Measurements from ENCODE around the gene SUCO.

The SUCO gene

DNA sequence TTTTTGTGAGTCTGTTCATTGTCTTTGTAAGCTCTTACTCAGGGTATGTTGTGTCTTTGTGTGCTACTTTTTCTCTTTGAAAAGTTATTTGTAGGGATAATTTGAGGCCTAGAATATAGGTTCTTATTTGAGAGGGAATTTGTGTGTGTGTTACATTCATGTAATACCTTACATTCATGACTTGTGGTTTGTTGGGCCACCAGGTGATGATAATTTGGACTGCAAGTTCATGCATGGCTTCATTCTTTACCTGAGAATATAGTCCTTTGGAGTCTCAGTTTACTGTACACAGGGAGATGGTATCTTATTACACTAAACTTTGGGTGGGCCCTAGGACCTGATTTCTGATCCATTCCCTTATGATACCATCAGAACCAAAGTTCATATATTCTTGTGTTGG is 74.2 kb downstream of the SUCO start:
- Mint-ChIP-seq H3K4me1 (peaks cover 13% of the 10 kb centered on the region), H3K36me3 (ENCODE audit: low read depth) (peaks cover 62% of the 10 kb centered on the region), H3K27me3 (ENCODE audit: low read depth) (no peaks in the 10 kb centered on the region), H3K9me3 (no peaks in the 10 kb centered on the region), H3K4me3 (no peak overlapping the region), H3K27ac (peak overlapping the region in 1 of 3 experiments; percentile 2)
- TF ChIP-seq CTCF (IDR thresholded peaks at IDR 0.05; ENCODE audit: unreplicated experiment in 3 of 3): no peak

GRCh38 chr1:172608098-172608601 is 75.2 kb downstream of the SUCO start:
- Mint-ChIP-seq H3K36me3 (ENCODE audit: low read depth) (peaks cover 58% of the 10 kb centered on the region), H3K27me3 (ENCODE audit: low read depth) (no peaks in the 10 kb centered on the region), H3K4me3 (no peak overlapping the region), H3K27ac (peak overlapping the region in 1 of 3 experiments; percentile 80), H3K9me3 (no peaks in the 10 kb centered on the region), H3K4me1 (peaks cover 13% of the 10 kb centered on the region)
- no peak for TF ChIP-seq CTCF (IDR thresholded peaks at IDR 0.05; ENCODE audit: unreplicated experiment in 3 of 3)

- Mint-ChIP-seq H3K27me3 (ENCODE audit: low read depth) (no peaks in the 10 kb centered on the region), H3K4me3 (no peak overlapping the region), H3K9me3 (no peaks in the 10 kb centered on the region), H3K4me1 (peaks cover 11% of the 10 kb centered on the region), H3K27ac (no peak overlapping the region), H3K36me3 (ENCODE audit: low read depth) (peaks cover 50% of the 10 kb centered on the region)
- TF ChIP-seq CTCF (IDR thresholded peaks at IDR 0.05; ENCODE audit: unreplicated experiment in 3 of 3): peak in 2 of 3 experiments; percentile 11 to 31
Observed at GRCh38 chr1:172609528-172609927, 76.6 kb downstream of the SUCO start.

DNA sequence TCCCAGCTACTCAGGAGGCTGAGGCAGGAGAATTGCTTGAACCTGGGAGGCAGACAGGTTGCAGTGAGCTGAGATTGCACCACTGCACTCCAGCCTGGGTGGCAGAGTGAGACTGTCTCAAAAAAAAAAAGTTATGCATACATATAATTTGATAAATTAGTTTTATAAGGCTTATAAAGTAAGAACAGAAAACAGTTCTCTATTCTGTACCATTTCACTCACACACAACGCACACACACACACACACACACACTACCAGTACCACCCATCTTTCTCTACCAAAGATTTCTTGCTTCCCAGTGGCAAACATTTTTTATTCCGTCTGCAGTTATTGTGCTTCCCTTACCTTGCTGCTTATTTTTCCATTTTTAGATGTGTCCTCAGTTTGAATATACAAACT is 79.5 kb downstream of the SUCO start:
- Mint-ChIP-seq H3K36me3 (ENCODE audit: low read depth) (peaks cover 31% of the 10 kb centered on the region), H3K27ac (no peak overlapping the region), H3K27me3 (ENCODE audit: low read depth) (no peaks in the 10 kb centered on the region), H3K9me3 (peaks cover 12% of the 10 kb centered on the region), H3K4me3 (no peak overlapping the region), H3K4me1 (peaks cover 8% of the 10 kb centered on the region)
- TF ChIP-seq CTCF (IDR thresholded peaks at IDR 0.05; ENCODE audit: unreplicated experiment in 3 of 3): no peak

DNA sequence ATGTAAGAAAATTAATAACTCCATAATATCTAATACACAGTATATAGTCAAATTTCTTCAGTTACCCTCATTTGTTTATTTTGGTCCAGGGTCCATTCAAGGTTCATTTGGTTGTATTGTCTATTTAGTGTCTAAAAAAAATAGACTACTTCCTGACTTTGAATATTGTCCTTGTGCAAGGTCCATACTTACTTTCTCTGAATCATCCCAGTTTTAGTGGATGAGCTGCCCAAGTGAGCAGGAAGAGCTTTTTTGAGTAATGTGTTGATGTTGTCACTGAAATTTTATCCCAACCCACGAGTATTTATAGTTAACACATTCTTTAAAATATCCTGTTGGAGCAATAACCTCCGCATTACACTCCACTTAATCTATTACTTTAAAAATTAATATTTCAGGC is 80.3 kb downstream of the SUCO start:
- TF ChIP-seq CTCF (IDR thresholded peaks at IDR 0.05; ENCODE audit: unreplicated experiment in 3 of 3): no peak
- Mint-ChIP-seq H3K36me3 (ENCODE audit: low read depth) (peaks cover 31% of the 10 kb centered on the region), H3K27ac (no peak overlapping the region), H3K4me3 (no peak overlapping the region), H3K27me3 (ENCODE audit: low read depth) (no peaks in the 10 kb centered on the region), H3K4me1 (peaks cover 1% of the 10 kb centered on the region), H3K9me3 (peaks cover 16% of the 10 kb centered on the region)

DNA sequence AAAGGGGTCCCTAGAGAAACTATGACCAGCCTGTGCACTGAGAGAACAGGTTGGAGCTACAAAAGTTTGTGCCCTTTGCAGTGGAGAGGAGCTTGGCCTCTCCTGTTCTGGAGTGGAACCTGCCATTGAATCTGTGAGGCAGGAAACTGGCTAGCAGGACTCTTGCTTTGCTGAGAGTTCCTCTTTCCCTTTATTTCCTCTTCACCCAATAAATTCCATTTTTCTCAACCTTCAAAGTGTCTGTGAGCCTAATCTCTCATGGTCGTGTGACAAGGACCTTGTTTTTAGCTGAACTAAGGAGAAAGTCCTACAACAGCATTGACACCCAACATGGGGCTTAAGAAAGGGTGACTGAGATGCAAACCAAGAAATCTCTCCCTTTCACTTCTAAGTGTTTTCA is 83.2 kb downstream of the SUCO start:
- no peak for TF ChIP-seq CTCF (IDR thresholded peaks at IDR 0.05; ENCODE audit: unreplicated experiment in 3 of 3)
- H3K4me1 Mint-ChIP-seq: no peaks in the 10 kb centered on the region
- peaks cover 19% of the 10 kb centered on the region for H3K36me3 Mint-ChIP-seq (ENCODE audit: low read depth)
- H3K27ac Mint-ChIP-seq: no peak overlapping the region
- peaks cover 29% of the 10 kb centered on the region for H3K9me3 Mint-ChIP-seq
- H3K27me3 Mint-ChIP-seq (ENCODE audit: low read depth): no peaks in the 10 kb centered on the region
- H3K4me3 Mint-ChIP-seq: no peak overlapping the region

Measured in nephron (organoid).